Prostate gland (tissue), 2 donors: ENCODE measurements around the gene ADM2.

Experiments used
- CTCF ChIP-seq, 4 experiments: fragments of 200-600 bp in 2 of 4; fragments of 450-650 bp in 2 of 4; sonication (generic) in 2 of 4; IDR thresholded peaks; 1 replicate in 3 of 4; 2 replicates in 1 of 4; pipeline ENCODE4 v1.5.1; 2016 to 2019; ENCODE audit warnings: antibody characterized with exemption in 4 of 4, mild to moderate bottlenecking in 2 of 4, moderate library complexity in 2 of 4
- POLR2AphosphoS5 ChIP-seq: sonication (generic); formaldehyde crosslinking; IDR thresholded peaks from one replicate; pipeline ENCODE4 v1.6.1; 2017; ENCODE audit warnings: antibody characterized with exemption

GRCh38 chr22:50516891-50517290 lies 35.5 kb downstream of the ADM2 start:
- TF ChIP-seq CTCF (IDR thresholded peaks at IDR 0.05) (no peak), POLR2AphosphoS5 (no peak)
